GM13976 (cell line): ENCODE measurements around the gene RHOU.

Source experiments
- DNase-seq: peaks from one replicate; pipeline ENCODE4 v3.0.0; 2012; ENCODE audit warnings: low spot score
- CTCF ChIP-seq: IDR thresholded peaks from 2 replicates; pipeline ENCODE4 v1.5.1; 2012; ENCODE audit warnings: borderline replicate concordance, mild to moderate bottlenecking; ENCODE audit not compliant: insufficient read depth; ENCODE audit errors: extremely low read depth, missing control alignments, control extremely low read depth
- in situ Hi-C: fragments of 300-500 bp; cut with MboI; formaldehyde crosslinking; loops from one replicate; pipeline ENCODE4 v1.12.0; 2022; ENCODE audit warnings: low sequenced_read_pairs, mixed read lengths, inconsistent platforms; ENCODE audit not compliant: unreplicated experiment

RHOU gene

GRCh38 chr1:228721407-228721806 lies 13.9 kb upstream of the RHOU start:
- no peak for DNase-seq
- in situ Hi-C loops: no loop called here
- TF ChIP-seq CTCF: no peak

- in situ Hi-C loops: no loop called here
Measured at GRCh38 chr1:228723287-228723686, 12.0 kb upstream of the RHOU start.

GRCh38 chr1:228723921-228724320 lies 11.4 kb upstream of the RHOU start:
- in situ Hi-C loops: no loop called here
- no peak for DNase-seq
- TF ChIP-seq CTCF: no peak

More at GRCh38 chr1:228723287-228723686, 12.0 kb upstream of the RHOU start:
- no peak for TF ChIP-seq CTCF
- no peak for DNase-seq

- in situ Hi-C loops: no loop called here
- no peak for DNase-seq
- no peak for TF ChIP-seq CTCF
Measured at GRCh38 chr1:228725178-228725577, 10.1 kb upstream of the RHOU start.

GRCh38 chr1:228727681-228728171 lies 7.6 kb upstream of the RHOU start:
- TF ChIP-seq CTCF: no peak
- in situ Hi-C loops: no loop called here
- DNase-seq: no peak

GRCh38 chr1:228732426-228732825 lies 2.9 kb upstream of the RHOU start:
- DNase-seq: no peak
- TF ChIP-seq CTCF: no peak
- in situ Hi-C loops: no loop called here

- in situ Hi-C loops: no loop called here
- no peak for DNase-seq
- no peak for TF ChIP-seq CTCF
Measured at GRCh38 chr1:228733576-228733975, 1.7 kb upstream of the RHOU start.
